BJ (cell line): ENCODE results near the gene HOOK2. TPM values are rescaled to one million over a fixed set of nuclear protein-coding genes. Genes with fewer than 3 reads are reported as not detected.

ENCODE experiments used
- CTCF ChIA-PET: fragments of 350-600 bp; formaldehyde crosslinking; extraction: SDS; loops from one replicate; lab custom pipeline; 2021; ENCODE audit warnings: antibody characterized with exemption, inconsistent platforms; lab: Yijun Ruan, JAX
- POLR2A ChIA-PET: fragments of 300-600 bp; sonication (Branson Sonifier 250); formaldehyde crosslinking; extraction: SDS; loops from one replicate; lab custom pipeline; 2021; ENCODE audit warnings: antibody characterized with exemption; lab: Charles Lee
- DNase-seq: peaks from one replicate; pipeline ENCODE4 v3.0.0-alpha.2; 2011; ENCODE audit warnings: low read depth
- H3K27me3 ChIP-seq: 2 replicates; pipeline ENCODE4 v1.6.0; 2011; ENCODE audit warnings: low read length; ENCODE audit not compliant: control insufficient read depth, insufficient read depth
- H3K36me3 ChIP-seq: 2 replicates; pipeline ENCODE4 v1.5.1; 2011; ENCODE audit warnings: low read length; ENCODE audit not compliant: control insufficient read depth, insufficient read depth
- H3K4me3 ChIP-seq: 2 replicates; pipeline ENCODE4 v1.5.1; 2011; ENCODE audit warnings: low read depth, mild to moderate bottlenecking, control low read depth, low read length
- polyA plus RNA-seq: library from polyadenylated mRNA; depleted of rRNA; stranded (reverse); fragments of >200 nt; gene quantifications from 2 replicates; pipeline ENCODE4 v1.2.3, GENCODE V29; 2011
- TF ChIP-seq, protein P1 (sequence below): IDR thresholded peaks from 2 replicates; pipeline ENCODE4 v1.5.1; 2011; ENCODE audit warnings: low read depth, mild to moderate bottlenecking, control low read depth, inconsistent platforms, low read length, moderate library complexity; ENCODE audit not compliant: insufficient read depth

Gene HOOK2
- polyA plus RNA-seq, 1 experiment, result 10.4 TPM

DNA sequence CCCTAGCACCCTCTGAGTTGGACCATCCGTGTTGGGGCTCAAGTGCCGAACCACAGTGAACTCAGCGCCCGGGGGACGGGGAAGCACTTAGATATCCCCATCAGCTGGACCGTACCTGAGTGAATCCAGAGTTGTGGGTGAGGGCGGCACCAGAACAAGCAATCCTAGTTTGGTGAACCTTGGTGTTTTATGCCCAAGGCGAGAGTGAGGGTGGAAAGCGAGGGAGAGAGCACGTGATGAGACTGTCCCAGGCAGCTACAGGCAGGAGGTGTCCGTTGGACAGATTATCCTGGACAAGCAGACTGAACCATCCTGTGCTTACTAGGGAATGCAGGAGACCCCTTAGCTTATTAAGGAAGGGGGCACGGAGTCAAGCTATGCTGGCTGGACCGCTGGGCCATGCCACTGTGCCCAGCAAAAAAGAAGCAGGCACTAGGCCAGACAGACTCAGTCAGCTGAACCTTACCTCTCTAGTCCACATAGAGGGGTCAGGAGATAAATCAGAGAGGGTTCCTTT, 37.5 kb downstream of the HOOK2 start:
- Histone ChIP-seq H3K36me3 (peaks cover 4% of the 10 kb centered on the region), H3K27me3 (no peaks in the 10 kb centered on the region), H3K4me3 (peak overlapping the region; percentile 87)
- no peak for DNase-seq
- POLR2A ChIA-PET, result no interaction called here
- CTCF ChIA-PET, result interaction anchor here (1.2 to 4.5 kb wide), 4 partner anchors 20 to 110 kb away, joined by 3 to 27 read pairs (median 8); no protein-coding TSS in a partner anchor
- TF ChIP-seq, protein P1, sequence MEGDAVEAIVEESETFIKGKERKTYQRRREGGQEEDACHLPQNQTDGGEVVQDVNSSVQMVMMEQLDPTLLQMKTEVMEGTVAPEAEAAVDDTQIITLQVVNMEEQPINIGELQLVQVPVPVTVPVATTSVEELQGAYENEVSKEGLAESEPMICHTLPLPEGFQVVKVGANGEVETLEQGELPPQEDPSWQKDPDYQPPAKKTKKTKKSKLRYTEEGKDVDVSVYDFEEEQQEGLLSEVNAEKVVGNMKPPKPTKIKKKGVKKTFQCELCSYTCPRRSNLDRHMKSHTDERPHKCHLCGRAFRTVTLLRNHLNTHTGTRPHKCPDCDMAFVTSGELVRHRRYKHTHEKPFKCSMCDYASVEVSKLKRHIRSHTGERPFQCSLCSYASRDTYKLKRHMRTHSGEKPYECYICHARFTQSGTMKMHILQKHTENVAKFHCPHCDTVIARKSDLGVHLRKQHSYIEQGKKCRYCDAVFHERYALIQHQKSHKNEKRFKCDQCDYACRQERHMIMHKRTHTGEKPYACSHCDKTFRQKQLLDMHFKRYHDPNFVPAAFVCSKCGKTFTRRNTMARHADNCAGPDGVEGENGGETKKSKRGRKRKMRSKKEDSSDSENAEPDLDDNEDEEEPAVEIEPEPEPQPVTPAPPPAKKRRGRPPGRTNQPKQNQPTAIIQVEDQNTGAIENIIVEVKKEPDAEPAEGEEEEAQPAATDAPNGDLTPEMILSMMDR, result no peak

- TF ChIP-seq, protein P1, result no peak
- H3K36me3 ChIP-seq, result peaks cover 4% of the 10 kb centered on the region
- POLR2A ChIA-PET, result no interaction called here
- no peaks in the 10 kb centered on the region for H3K27me3 ChIP-seq
- CTCF ChIA-PET, result interaction anchor here (1.2 to 4.5 kb wide), 4 partner anchors 20 to 111 kb away, joined by 3 to 27 read pairs (median 8); no protein-coding TSS in a partner anchor
- H3K4me3 ChIP-seq, result peak within 1 kb of the TSS; percentile 87
- peak; percentile 100 for DNase-seq
These were observed 38.1 kb downstream of the HOOK2 start, which contains the start of gene GET3 for GRCh38 chr19:12736995-12737834. GET3 (plus strand) TSS chr19:12737497; CDS start chr19:12737506, 9 bp downstream.

GRCh38 chr19:12733369-12734214, 41.8 kb downstream of the HOOK2 start:
- H3K36me3 ChIP-seq, result peaks cover 23% of the 10 kb centered on the region
- no peak for DNase-seq
- ChIA-PET POLR2A (interaction anchor here (1.0 kb wide), 1 partner anchor 11 kb away, joined by 3 read pairs; no protein-coding TSS in a partner anchor), CTCF (interaction anchor here (0.6 to 2.3 kb wide), 8 partner anchors 10 to 1768 kb away, joined by 3 to 16 read pairs (median 4); partner anchors contain the start of gene TNPO2)
- H3K4me3 ChIP-seq, result peak overlapping the region; percentile 67
- H3K27me3 ChIP-seq, result no peaks in the 10 kb centered on the region
- TF ChIP-seq, protein P1, result peak; percentile 61

GRCh38 chr19:12731337-12731736, 44.0 kb downstream of the HOOK2 start:
- DNase-seq, result no peak
- CTCF ChIA-PET, result interaction anchor here (1.0 to 1.3 kb wide), 2 partner anchors 62 to 116 kb away, joined by 3 to 7 read pairs; no protein-coding TSS in a partner anchor
- peaks cover 23% of the 10 kb centered on the region for H3K36me3 ChIP-seq
- POLR2A ChIA-PET, result no interaction called here
- H3K4me3 ChIP-seq, result no peak overlapping the region
- TF ChIP-seq, protein P1, result no peak
- H3K27me3 ChIP-seq, result no peaks in the 10 kb centered on the region
